ENCODE data around the gene MMP8. TPM values are rescaled to one million over a fixed set of nuclear protein-coding genes. Genes with fewer than 3 reads are reported as not detected.

MMP8 gene
- polyA plus RNA-seq, 1 experiment, result not detected

DNA sequence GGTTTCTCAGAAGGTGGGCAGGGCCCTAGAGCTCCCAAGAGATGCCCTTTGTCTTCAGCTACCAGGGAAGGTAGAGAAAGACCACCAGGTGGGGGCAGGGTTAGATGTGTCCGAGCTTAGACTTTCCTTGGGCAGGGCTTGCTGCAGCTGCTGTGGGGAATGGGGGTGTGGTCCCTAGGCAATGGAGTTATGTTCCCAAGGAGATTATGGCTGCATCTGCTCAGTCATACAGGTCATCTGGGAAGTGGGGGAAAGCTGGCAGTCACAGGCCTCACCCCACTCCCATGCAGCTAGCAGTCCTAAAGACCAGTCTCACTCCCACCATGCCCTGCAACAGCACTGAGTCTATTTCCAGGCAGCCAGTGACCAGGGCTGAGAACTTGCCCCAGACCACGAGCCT is 48.7 kb downstream of the MMP8 start:
- Histone ChIP-seq H3K36me3 (ENCODE audit: control insufficient read depth, insufficient read depth, low read length) (no peaks in the 10 kb centered on the region), H3K4me3 (ENCODE audit: low read depth, low read length) (no peak overlapping the region), H3K27me3 (ENCODE audit: control insufficient read depth, insufficient read depth, low read length) (peaks cover 4% of the 10 kb centered on the region)
- ChIA-PET POLR2A (no interaction called here), CTCF (interaction anchor here (0.9 to 7.5 kb wide), 2 partner anchors 10 to 16 kb away, joined by 3 to 55 read pairs; no protein-coding TSS in a partner anchor)
- TF ChIP-seq, protein P1, sequence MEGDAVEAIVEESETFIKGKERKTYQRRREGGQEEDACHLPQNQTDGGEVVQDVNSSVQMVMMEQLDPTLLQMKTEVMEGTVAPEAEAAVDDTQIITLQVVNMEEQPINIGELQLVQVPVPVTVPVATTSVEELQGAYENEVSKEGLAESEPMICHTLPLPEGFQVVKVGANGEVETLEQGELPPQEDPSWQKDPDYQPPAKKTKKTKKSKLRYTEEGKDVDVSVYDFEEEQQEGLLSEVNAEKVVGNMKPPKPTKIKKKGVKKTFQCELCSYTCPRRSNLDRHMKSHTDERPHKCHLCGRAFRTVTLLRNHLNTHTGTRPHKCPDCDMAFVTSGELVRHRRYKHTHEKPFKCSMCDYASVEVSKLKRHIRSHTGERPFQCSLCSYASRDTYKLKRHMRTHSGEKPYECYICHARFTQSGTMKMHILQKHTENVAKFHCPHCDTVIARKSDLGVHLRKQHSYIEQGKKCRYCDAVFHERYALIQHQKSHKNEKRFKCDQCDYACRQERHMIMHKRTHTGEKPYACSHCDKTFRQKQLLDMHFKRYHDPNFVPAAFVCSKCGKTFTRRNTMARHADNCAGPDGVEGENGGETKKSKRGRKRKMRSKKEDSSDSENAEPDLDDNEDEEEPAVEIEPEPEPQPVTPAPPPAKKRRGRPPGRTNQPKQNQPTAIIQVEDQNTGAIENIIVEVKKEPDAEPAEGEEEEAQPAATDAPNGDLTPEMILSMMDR (IDR thresholded peaks at IDR 0.05; ENCODE audit: insufficient read depth, low read depth, low read length), result no peak
- DNase-seq (ENCODE audit: low read depth), result no peak

DNA sequence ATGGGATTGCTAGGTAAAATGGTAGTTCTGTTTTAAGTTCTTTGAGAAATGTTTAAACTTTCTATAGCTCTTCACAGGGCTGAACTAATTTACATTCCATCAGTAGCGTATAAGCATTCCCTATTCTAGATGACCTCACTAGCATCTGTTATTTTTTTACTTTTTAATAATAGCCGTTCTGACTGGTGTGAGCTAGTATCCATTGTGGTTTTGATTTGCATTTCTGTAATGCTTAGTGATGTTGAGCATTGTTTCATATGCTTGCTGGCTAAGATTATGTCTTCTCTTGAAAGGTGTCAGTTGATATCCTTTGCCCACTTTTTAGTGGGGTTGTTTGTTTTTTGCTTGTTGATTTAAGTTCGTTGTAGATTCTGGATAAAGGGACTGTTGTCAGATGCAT is 55.1 kb downstream of the MMP8 start:
- DNase-seq (ENCODE audit: low read depth), result no peak
- POLR2A ChIA-PET, result no interaction called here
- CTCF ChIA-PET, result interaction anchor here (0.7 to 2.2 kb wide), 3 partner anchors 16 to 382 kb away, joined by 3 to 7 read pairs (median 5); no protein-coding TSS in a partner anchor

DNA sequence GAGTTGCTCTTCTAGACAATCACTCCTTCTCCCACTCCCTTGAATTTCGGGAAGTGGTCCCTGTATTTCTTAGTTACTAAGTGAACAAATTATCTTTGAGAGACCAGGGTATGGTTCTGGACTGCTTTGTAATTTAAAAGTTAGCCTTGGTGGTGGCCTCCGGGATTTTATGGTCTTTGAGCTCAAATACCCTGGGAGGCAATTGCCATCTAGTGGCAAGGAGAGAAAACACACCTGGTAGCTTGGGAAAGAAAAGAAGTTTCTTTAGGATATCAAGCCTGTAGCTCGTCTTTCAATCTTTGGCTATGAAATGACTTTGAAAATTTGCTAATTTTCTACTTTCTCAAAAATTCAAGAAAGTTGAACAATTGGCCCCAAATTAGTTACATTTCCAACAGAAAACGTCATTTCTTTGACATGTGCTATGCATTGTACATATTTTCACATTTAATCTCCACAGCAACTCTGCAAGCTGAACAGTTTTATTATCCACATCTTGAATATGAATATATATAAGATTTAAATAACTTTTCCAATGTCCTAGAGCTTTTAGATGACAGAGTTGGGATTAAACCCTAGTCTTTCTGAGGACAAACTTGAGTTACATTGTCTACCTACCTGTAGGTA is 58.3 kb downstream of the MMP8 start:
- TF ChIP-seq, protein P1 (IDR thresholded peaks at IDR 0.05; ENCODE audit: insufficient read depth, low read depth, low read length), result peak; percentile 89
- CTCF ChIA-PET, result interaction anchor here (0.6 to 5.7 kb wide), 34 partner anchors 9 to 1237 kb away, joined by 3 to 55 read pairs (median 4); partner anchors contain the start of gene MMP20
- POLR2A ChIA-PET, result no interaction called here

More for the DNA sequence above, 55.1 kb downstream of the MMP8 start:
- H3K4me3 ChIP-seq (ENCODE audit: low read depth, low read length), result no peak overlapping the region
- H3K27me3 ChIP-seq (ENCODE audit: control insufficient read depth, insufficient read depth, low read length), result no peaks in the 10 kb centered on the region
- TF ChIP-seq, protein P1 (IDR thresholded peaks at IDR 0.05; ENCODE audit: insufficient read depth, low read depth, low read length), result no peak
- no peaks in the 10 kb centered on the region for H3K36me3 ChIP-seq (ENCODE audit: control insufficient read depth, insufficient read depth, low read length)

DNA sequence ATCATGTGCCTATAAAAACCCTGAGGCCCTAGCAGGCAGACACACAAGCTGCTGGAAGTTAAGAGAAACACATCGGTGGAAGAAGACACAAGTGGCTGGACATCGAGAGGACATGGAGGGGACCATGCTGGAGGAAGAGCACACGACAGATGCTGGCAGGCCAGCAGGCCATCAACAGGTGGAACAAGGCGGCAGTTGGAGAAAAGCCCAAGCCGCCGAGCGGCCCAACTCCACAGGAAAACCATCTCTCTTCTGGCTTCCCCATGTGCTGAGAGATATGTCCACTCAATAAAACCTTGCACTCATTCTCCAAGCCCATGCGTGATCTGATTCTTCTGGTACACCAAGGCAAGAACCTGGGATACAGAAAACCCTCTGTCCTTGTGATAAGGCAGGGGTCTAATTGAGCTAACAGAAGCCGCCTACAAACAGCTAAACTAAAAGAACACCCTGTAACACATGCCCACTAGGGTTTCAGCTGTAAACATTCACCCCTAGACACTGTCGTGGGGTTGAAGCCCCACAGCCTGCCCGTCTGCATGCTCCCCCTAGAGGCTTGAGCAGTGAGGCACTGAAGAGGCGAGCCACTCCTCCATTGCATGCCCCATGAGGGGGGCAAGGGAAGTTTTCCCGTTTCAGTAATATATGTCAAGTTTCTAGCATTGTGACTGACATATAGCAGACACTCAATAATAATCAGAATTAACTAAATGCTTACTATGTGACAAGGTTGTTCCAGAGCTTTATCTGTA is 60.6 kb downstream of the MMP8 start:
- ChIA-PET POLR2A (no interaction called here), CTCF (interaction anchor here (0.9 to 5.7 kb wide), 8 partner anchors 10 to 379 kb away, joined by 3 to 55 read pairs (median 21); no protein-coding TSS in a partner anchor)
- H3K27me3 ChIP-seq (ENCODE audit: control insufficient read depth, insufficient read depth, low read length), result peaks cover 4% of the 10 kb centered on the region; the same call in 1 of the 2 replicates
- H3K36me3 ChIP-seq (ENCODE audit: control insufficient read depth, insufficient read depth, low read length), result no peaks in the 10 kb centered on the region
- no peak for DNase-seq (ENCODE audit: low read depth)
- TF ChIP-seq, protein P1 (IDR thresholded peaks at IDR 0.05; ENCODE audit: insufficient read depth, low read depth, low read length), result peak; percentile 48; the same call in 1 of the 2 replicates
- H3K4me3 ChIP-seq (ENCODE audit: low read depth, low read length), result no peak overlapping the region

More for the DNA sequence above, 58.3 kb downstream of the MMP8 start:
- DNase-seq (ENCODE audit: low read depth), result no peak
- Histone ChIP-seq H3K27me3 (ENCODE audit: control insufficient read depth, insufficient read depth, low read length) (peaks cover 2% of the 10 kb centered on the region; the same call in 1 of the 2 replicates), H3K4me3 (ENCODE audit: low read depth, low read length) (no peak overlapping the region), H3K36me3 (ENCODE audit: control insufficient read depth, insufficient read depth, low read length) (no peaks in the 10 kb centered on the region)

DNA sequence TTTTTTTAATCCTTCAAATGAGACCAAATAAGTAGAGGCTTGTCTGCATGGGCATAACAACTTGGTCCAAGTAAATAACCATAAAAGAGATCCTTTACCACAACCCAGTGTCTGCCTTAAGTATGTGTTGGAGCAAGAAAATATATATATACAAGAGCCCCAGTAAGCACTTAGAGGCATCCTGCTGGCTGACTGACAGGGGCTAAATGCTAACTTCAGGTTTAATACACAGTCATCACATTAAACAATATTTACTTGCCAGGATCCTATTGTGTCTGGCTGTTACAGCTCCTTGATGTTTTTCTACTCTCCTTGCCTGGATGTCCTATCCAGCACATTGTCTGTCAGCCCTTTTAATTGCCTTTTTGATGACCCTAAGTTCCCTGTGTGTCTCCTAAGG is 62.1 kb downstream of the MMP8 start:
- DNase-seq (ENCODE audit: low read depth), result no peak
- POLR2A ChIA-PET, result no interaction called here
- Histone ChIP-seq H3K27me3 (ENCODE audit: control insufficient read depth, insufficient read depth, low read length) (peaks cover 4% of the 10 kb centered on the region), H3K4me3 (ENCODE audit: low read depth, low read length) (no peak overlapping the region), H3K36me3 (ENCODE audit: control insufficient read depth, insufficient read depth, low read length) (no peaks in the 10 kb centered on the region)
- TF ChIP-seq, protein P1 (IDR thresholded peaks at IDR 0.05; ENCODE audit: insufficient read depth, low read depth, low read length), result no peak
- CTCF ChIA-PET, result no interaction called here

All from BJ (cell line).